ENCODE data around the gene CLBA1.
"Not testable (repeated sequence)": the region's sequence is repeated elsewhere in the genome, so short reads cannot be mapped to it uniquely, and the experiment has no call there.

DNA sequence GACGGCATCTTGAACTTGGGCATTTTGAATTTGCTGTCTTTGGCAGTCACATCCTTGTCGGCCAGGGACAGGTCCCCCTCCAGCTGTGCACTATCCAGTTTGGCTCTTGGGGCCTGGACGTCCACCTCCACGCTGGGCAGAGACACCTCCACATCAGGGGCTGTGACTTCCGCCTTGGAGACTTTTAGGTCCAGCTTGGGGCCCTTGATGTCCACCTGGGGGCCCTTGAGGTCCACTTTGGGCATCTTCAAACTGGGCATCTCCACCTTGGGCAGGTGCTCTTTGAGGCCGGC lies 41.6 kb upstream of the CLBA1 start:
- TF ChIP-seq, protein P1, sequence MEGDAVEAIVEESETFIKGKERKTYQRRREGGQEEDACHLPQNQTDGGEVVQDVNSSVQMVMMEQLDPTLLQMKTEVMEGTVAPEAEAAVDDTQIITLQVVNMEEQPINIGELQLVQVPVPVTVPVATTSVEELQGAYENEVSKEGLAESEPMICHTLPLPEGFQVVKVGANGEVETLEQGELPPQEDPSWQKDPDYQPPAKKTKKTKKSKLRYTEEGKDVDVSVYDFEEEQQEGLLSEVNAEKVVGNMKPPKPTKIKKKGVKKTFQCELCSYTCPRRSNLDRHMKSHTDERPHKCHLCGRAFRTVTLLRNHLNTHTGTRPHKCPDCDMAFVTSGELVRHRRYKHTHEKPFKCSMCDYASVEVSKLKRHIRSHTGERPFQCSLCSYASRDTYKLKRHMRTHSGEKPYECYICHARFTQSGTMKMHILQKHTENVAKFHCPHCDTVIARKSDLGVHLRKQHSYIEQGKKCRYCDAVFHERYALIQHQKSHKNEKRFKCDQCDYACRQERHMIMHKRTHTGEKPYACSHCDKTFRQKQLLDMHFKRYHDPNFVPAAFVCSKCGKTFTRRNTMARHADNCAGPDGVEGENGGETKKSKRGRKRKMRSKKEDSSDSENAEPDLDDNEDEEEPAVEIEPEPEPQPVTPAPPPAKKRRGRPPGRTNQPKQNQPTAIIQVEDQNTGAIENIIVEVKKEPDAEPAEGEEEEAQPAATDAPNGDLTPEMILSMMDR (IDR thresholded peaks at IDR 0.05): not testable (repeated sequence)
- TF ChIP-seq POLR2A (IDR thresholded peaks at IDR 0.05): not testable (repeated sequence)

Data from heart left ventricle (tissue), 13 donors.